Neural cell (in vitro differentiated cells): ENCODE data around the gene WDR35. TPM values are rescaled to one million over a fixed set of nuclear protein-coding genes. Genes with fewer than 3 reads are reported as not detected.

Source experiments
- H2AFZ ChIP-seq: fragments of 200-600, 300-800 bp; sonication (generic), shearing (Covaris generic); 2 replicates; pipeline ENCODE4 v1.6.0; 2014; ENCODE audit warnings: low read depth, mild to moderate bottlenecking, antibody characterized with exemption, low read length, moderate library complexity
- H3F3A ChIP-seq: fragments of 200-600 bp; shearing (Covaris generic); 2 replicates; pipeline ENCODE4 v1.6.1; 2016; ENCODE audit warnings: mild to moderate bottlenecking, moderate library complexity, mixed read lengths, antibody characterized with exemption, low read length; ENCODE audit not compliant: insufficient read depth, poor library complexity, severe bottlenecking
- H3K27ac ChIP-seq: fragments of 200-600, 300-800 bp; sonication (generic), shearing (Covaris generic); 2 replicates; pipeline ENCODE4 v1.5.1; 2014; ENCODE audit warnings: mild to moderate bottlenecking, low read length, moderate library complexity
- H3K27me3 ChIP-seq: fragments of 300-800, 200-600 bp; sonication (generic), shearing (Covaris generic); 2 replicates; pipeline ENCODE4 v1.6.0; 2014; ENCODE audit warnings: mild to moderate bottlenecking, low read depth, low read length, moderate library complexity; ENCODE audit not compliant: insufficient read depth
- H3K36me3 ChIP-seq: fragments of 300-800, 200-600 bp; sonication (generic), shearing (Covaris generic); 2 replicates; pipeline ENCODE4 v1.5.1; 2014; ENCODE audit warnings: mild to moderate bottlenecking, antibody characterized with exemption, low read length, moderate library complexity; ENCODE audit not compliant: insufficient read depth
- H3K4me2 ChIP-seq: fragments of 300-800, 200-600 bp; sonication (generic), shearing (Covaris generic); 2 replicates; pipeline ENCODE4 v1.6.0; 2014; ENCODE audit warnings: mild to moderate bottlenecking, low read length
- H3K4me3 ChIP-seq: fragments of 300-800, 200-600 bp; sonication (generic), shearing (Covaris generic); 2 replicates; pipeline ENCODE4 v1.5.1; 2014; ENCODE audit warnings: mild to moderate bottlenecking, low read length, moderate library complexity
- H3K79me2 ChIP-seq: fragments of 200-600 bp; shearing (Covaris generic); replicated peaks from 2 replicates; pipeline ENCODE4 v1.6.0; 2014; ENCODE audit warnings: mild to moderate bottlenecking, low read length, moderate library complexity; ENCODE audit not compliant: insufficient read depth
- H3K9ac ChIP-seq: fragments of 300-800, 200-600 bp; sonication (generic), shearing (Covaris generic); 2 replicates; pipeline ENCODE4 v1.6.1; 2016; ENCODE audit warnings: mild to moderate bottlenecking, low read length, mixed read lengths
- H3K9me2 ChIP-seq: fragments of 200-600 bp; shearing (Covaris generic); 2 replicates; pipeline ENCODE4 v1.6.1; 2016; ENCODE audit warnings: mild to moderate bottlenecking, low read length, mixed read lengths; ENCODE audit not compliant: insufficient read depth
- H3K9me3 ChIP-seq: fragments of 200-600, 300-800 bp; sonication (generic), shearing (Covaris generic); 2 replicates; pipeline ENCODE4 v1.6.1; 2016; ENCODE audit warnings: mild to moderate bottlenecking, mixed run types, low read length, moderate library complexity, mixed read lengths
- H4K20me1 ChIP-seq: fragments of 200-600 bp; shearing (Covaris generic); 2 replicates; pipeline ENCODE4 v1.6.1; 2016; ENCODE audit warnings: mild to moderate bottlenecking, mixed run types; ENCODE audit not compliant: insufficient read depth
- CTCF ChIP-seq: fragments of 450-650 bp; IDR thresholded peaks from 2 replicates; pipeline ENCODE4 v1.5.1; 2014; ENCODE audit warnings: antibody characterized with exemption, mild to moderate bottlenecking, moderate library complexity; ENCODE audit not compliant: poor library complexity, severe bottlenecking
- EP300 ChIP-seq: fragments of 450-650 bp; conservative IDR thresholded peaks from 2 replicates; pipeline ENCODE4 v1.6.1; 2014; ENCODE audit warnings: antibody characterized with exemption, mild to moderate bottlenecking, moderate library complexity; ENCODE audit not compliant: poor library complexity, severe bottlenecking
- EZH2 ChIP-seq: fragments of 200-600, 300-800 bp; shearing (Covaris generic), sonication (generic); IDR thresholded peaks from 2 replicates; pipeline ENCODE4 v1.6.1; 2014; ENCODE audit warnings: antibody characterized with exemption, low read length, borderline replicate concordance, mild to moderate bottlenecking; ENCODE audit not compliant: insufficient read depth, poor library complexity, severe bottlenecking
- MXI1 ChIP-seq: fragments of 450-650 bp; conservative IDR thresholded peaks from 2 replicates; pipeline ENCODE4 v1.6.1; 2014; ENCODE audit warnings: antibody characterized with exemption, mild to moderate bottlenecking; ENCODE audit not compliant: poor library complexity, severe bottlenecking
- POLR2AphosphoS5 ChIP-seq: IDR thresholded peaks from 2 replicates; pipeline ENCODE4 v1.6.1; 2012
- RAD21 ChIP-seq: fragments of 450-650 bp; conservative IDR thresholded peaks from 2 replicates; pipeline ENCODE4 v1.6.1; 2014; ENCODE audit warnings: antibody characterized with exemption, mild to moderate bottlenecking, moderate library complexity
- REST ChIP-seq: IDR thresholded peaks from 2 replicates; pipeline ENCODE4 v1.6.1; 2012; ENCODE audit warnings: borderline replicate concordance
- SMC3 ChIP-seq: fragments of 450-650 bp; conservative IDR thresholded peaks from 2 replicates; pipeline ENCODE4 v1.6.1; 2014; ENCODE audit warnings: antibody characterized with exemption, mild to moderate bottlenecking, moderate library complexity; ENCODE audit not compliant: poor library complexity
- TAF1 ChIP-seq: IDR thresholded peaks from 2 replicates; pipeline ENCODE4 v1.6.1; 2012; ENCODE audit warnings: low read depth
- polyA plus RNA-seq: library from polyadenylated mRNA; depleted of rRNA; stranded (reverse); fragments of >200 nt; gene quantifications from 2 replicates; pipeline ENCODE4 v1.2.3, GENCODE V29; 2014

The WDR35 gene
- polyA plus RNA-seq, 1 donor from 2014 or later = 14.2 TPM

GRCh38 chr2:19868701-19869580 lies 121.0 kb downstream of the WDR35 start:
- Histone ChIP-seq H3K36me3 (no peaks in the 10 kb centered on the region), H3K27me3 (peaks cover 8% of the 10 kb centered on the region), H3K4me2 (no peak overlapping the region), H3K9ac (no peak overlapping the region), H3K27ac (no peak overlapping the region), H4K20me1 (no peaks in the 10 kb centered on the region), H3K9me3 (no peaks in the 10 kb centered on the region), H3K9me2 (no peaks in the 10 kb centered on the region), H2AFZ (no peak overlapping the region), H3K79me2 (no peaks in the 10 kb centered on the region), H3F3A (no peaks in the 10 kb centered on the region), H3K4me3 (no peak overlapping the region)
- TF ChIP-seq MXI1 (no peak), REST (no peak), SMC3 (no peak), EZH2 (no peak), TAF1 (no peak), RAD21 (no peak), EP300 (no peak), CTCF (no peak), POLR2AphosphoS5 (no peak)

GRCh38 chr2:19868224-19868623 lies 121.7 kb downstream of the WDR35 start:
- H3K9me3 ChIP-seq = no peaks in the 10 kb centered on the region
- no peak overlapping the region for H3K27ac ChIP-seq
- peaks cover 8% of the 10 kb centered on the region for H3K27me3 ChIP-seq
- H3K36me3 ChIP-seq = no peaks in the 10 kb centered on the region
- H3F3A ChIP-seq = no peaks in the 10 kb centered on the region
- TF ChIP-seq RAD21 (no peak), TAF1 (no peak)
- H3K9ac ChIP-seq = no peak overlapping the region
- H3K79me2 ChIP-seq = no peaks in the 10 kb centered on the region
- H3K9me2 ChIP-seq = no peaks in the 10 kb centered on the region
- H3K4me2 ChIP-seq = no peak overlapping the region
- H4K20me1 ChIP-seq = no peaks in the 10 kb centered on the region
- no peak overlapping the region for H2AFZ ChIP-seq
- H3K4me3 ChIP-seq = no peak overlapping the region
